ENCODE data around the gene FAM47E. TPM values are rescaled to one million over a fixed set of nuclear protein-coding genes. Genes with fewer than 3 reads are reported as not detected.

The FAM47E gene
- total and polyA plus RNA-seq, 2 donors (not counting 3 experiments of a cell fraction or from before 2014, with no cell fraction given): 0.11 TPM; not detected in 1

DNA sequence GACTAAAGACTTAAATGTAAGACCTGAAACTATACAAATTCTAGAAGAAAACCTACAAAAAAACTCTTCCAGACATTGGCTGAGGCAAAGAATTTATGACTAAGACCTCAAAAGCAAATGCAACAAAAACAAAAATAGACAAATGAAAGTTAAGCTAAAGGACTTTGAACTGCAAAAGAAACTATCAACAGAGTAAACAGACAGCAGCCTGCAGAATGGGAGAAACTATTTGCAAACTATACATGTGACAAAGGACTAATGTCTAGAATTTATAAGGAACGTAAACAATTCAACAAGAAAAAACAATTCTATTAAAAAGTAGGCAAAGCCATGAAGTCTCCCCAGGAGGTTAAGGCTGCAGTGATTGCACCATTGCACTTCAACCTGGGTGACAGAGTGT, 9.1 kb downstream of the FAM47E start:
- intact Hi-C loops (cut with micrococcal nuclease): no loop called here
- BruUV-seq (replicated peaks): no TSS peak
- no peaks in the 10 kb centered on the region for H3K36me3 ChIP-seq (ENCODE audit: control insufficient read depth in 2 of 2, extremely low read depth in 1 of 2, insufficient read depth in 2 of 2, low read length in 2 of 2)
- no peaks in the 10 kb centered on the region for H3K9me3 ChIP-seq (replicated peaks; ENCODE audit: control insufficient read depth, insufficient read depth, low read length)
- no peaks in the 10 kb centered on the region for H3K9me1 ChIP-seq (replicated peaks; ENCODE audit: control insufficient read depth, extremely low read depth, insufficient read depth, low read length)
- ChIA-PET CTCF (no interaction called here), POLR2A (no interaction called here)
- H3K27me3 ChIP-seq (ENCODE audit: control insufficient read depth in 2 of 2, insufficient read depth in 2 of 2, low read length in 2 of 2): peaks cover 8 to 22% of the 10 kb centered on the region in 2 experiments
- H3K4me2 ChIP-seq (ENCODE audit: insufficient read depth, low read length): no peak overlapping the region
- no peak overlapping the region for H3K9ac ChIP-seq (replicated peaks; ENCODE audit: extremely low read depth, insufficient read depth, low read length)
- H3K4me1 ChIP-seq (ENCODE audit: control insufficient read depth, extremely low read depth, insufficient read depth, low read length): no peaks in the 10 kb centered on the region
- no peak for TF ChIP-seq JUN (IDR thresholded peaks at IDR 0.05; ENCODE audit: borderline replicate concordance, insufficient read depth, insufficient read length, low read depth)
- FAIRE-seq (no peak), DNase-seq (ENCODE audit: low read depth, low spot score) (no peak)
- dilution Hi-C loops (cut with MboI; ENCODE audit: extremely low pct_ligation_motif_present, low sequenced_read_pairs): no loop called here
- H3K27ac ChIP-seq (ENCODE audit: insufficient read depth, low read depth, low read length): no peak overlapping the region
- no peaks in the 10 kb centered on the region for H3K79me2 ChIP-seq (ENCODE audit: control insufficient read depth, insufficient read depth, low read length)
- no peak overlapping the region for H2AFZ ChIP-seq (ENCODE audit: low read depth, low read length)
- no peaks in the 10 kb centered on the region for H4K20me1 ChIP-seq (replicated peaks; ENCODE audit: control insufficient read depth, extremely low read depth, insufficient read depth, low read length)
- no peak overlapping the region for H3K4me3 ChIP-seq (replicated peaks in 1 of 3; ENCODE audit: insufficient read depth in 1 of 3, low read depth in 1 of 3, low read length in 3 of 3)

- no peaks in the 10 kb centered on the region for H3K4me1 ChIP-seq (ENCODE audit: control insufficient read depth, extremely low read depth, insufficient read depth, low read length)
- H2AFZ ChIP-seq (ENCODE audit: low read depth, low read length): no peak overlapping the region
- dilution Hi-C loops (cut with MboI; ENCODE audit: extremely low pct_ligation_motif_present, low sequenced_read_pairs) (no loop called here), intact Hi-C loops (cut with micrococcal nuclease) (no loop called here)
- ChIA-PET CTCF (no interaction called here), POLR2A (no interaction called here)
- H3K9ac ChIP-seq (replicated peaks; ENCODE audit: extremely low read depth, insufficient read depth, low read length): no peak overlapping the region
- no peaks in the 10 kb centered on the region for H4K20me1 ChIP-seq (replicated peaks; ENCODE audit: control insufficient read depth, extremely low read depth, insufficient read depth, low read length)
- no peak overlapping the region for H3K27ac ChIP-seq (ENCODE audit: insufficient read depth, low read depth, low read length)
- TF ChIP-seq, protein P1, sequence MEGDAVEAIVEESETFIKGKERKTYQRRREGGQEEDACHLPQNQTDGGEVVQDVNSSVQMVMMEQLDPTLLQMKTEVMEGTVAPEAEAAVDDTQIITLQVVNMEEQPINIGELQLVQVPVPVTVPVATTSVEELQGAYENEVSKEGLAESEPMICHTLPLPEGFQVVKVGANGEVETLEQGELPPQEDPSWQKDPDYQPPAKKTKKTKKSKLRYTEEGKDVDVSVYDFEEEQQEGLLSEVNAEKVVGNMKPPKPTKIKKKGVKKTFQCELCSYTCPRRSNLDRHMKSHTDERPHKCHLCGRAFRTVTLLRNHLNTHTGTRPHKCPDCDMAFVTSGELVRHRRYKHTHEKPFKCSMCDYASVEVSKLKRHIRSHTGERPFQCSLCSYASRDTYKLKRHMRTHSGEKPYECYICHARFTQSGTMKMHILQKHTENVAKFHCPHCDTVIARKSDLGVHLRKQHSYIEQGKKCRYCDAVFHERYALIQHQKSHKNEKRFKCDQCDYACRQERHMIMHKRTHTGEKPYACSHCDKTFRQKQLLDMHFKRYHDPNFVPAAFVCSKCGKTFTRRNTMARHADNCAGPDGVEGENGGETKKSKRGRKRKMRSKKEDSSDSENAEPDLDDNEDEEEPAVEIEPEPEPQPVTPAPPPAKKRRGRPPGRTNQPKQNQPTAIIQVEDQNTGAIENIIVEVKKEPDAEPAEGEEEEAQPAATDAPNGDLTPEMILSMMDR (IDR thresholded peaks at IDR 0.05; ENCODE audit: extremely low read depth in 1 of 2, insufficient read depth in 1 of 2, low read depth in 1 of 2, low read length in 2 of 2): no peak
- TF ChIP-seq EZH2 (IDR thresholded peaks at IDR 0.05; ENCODE audit: borderline replicate concordance, low read depth, low read length, severe bottlenecking) (no peak), MAX (IDR thresholded peaks at IDR 0.05; ENCODE audit: insufficient read depth, insufficient read length) (no peak), POLR2AphosphoS5 (IDR thresholded peaks at IDR 0.05; ENCODE audit: insufficient read depth, low read depth, low read length) (no peak), POLR2A (IDR thresholded peaks at IDR 0.05; ENCODE audit: low read depth, low read length) (no peak), MYC (IDR thresholded peaks at IDR 0.05; ENCODE audit: low read depth, low read length) (no peak), JUN (IDR thresholded peaks at IDR 0.05; ENCODE audit: borderline replicate concordance, insufficient read depth, insufficient read length, low read depth) (no peak), FOS (IDR thresholded peaks at IDR 0.05; ENCODE audit: borderline replicate concordance, insufficient read depth, low read length) (no peak), GATA2 (IDR thresholded peaks at IDR 0.05; ENCODE audit: insufficient read depth, insufficient read length, low read depth, low read length) (no peak)
- no peaks in the 10 kb centered on the region for H3K79me2 ChIP-seq (ENCODE audit: control insufficient read depth, insufficient read depth, low read length)
- H3K9me1 ChIP-seq (replicated peaks; ENCODE audit: control insufficient read depth, extremely low read depth, insufficient read depth, low read length): no peaks in the 10 kb centered on the region
- H3K9me3 ChIP-seq (replicated peaks; ENCODE audit: control insufficient read depth, insufficient read depth, low read length): no peaks in the 10 kb centered on the region
- H3K27me3 ChIP-seq (ENCODE audit: control insufficient read depth in 2 of 2, insufficient read depth in 2 of 2, low read length in 2 of 2): peaks cover 10 to 16% of the 10 kb centered on the region in 2 experiments
- BruUV-seq (replicated peaks): no TSS peak
- no peaks in the 10 kb centered on the region for H3K36me3 ChIP-seq (ENCODE audit: control insufficient read depth in 2 of 2, extremely low read depth in 1 of 2, insufficient read depth in 2 of 2, low read length in 2 of 2)
- FAIRE-seq (no peak), DNase-seq (ENCODE audit: low read depth, low spot score) (no peak)
- no peak overlapping the region for H3K4me2 ChIP-seq (ENCODE audit: insufficient read depth, low read length)
- H3K4me3 ChIP-seq (replicated peaks in 1 of 3; ENCODE audit: insufficient read depth in 1 of 3, low read depth in 1 of 3, low read length in 3 of 3): no peak overlapping the region
These were observed 14.2 kb downstream of the FAM47E start for GRCh38 chr4:76265631-76266218.

All from endothelial cell of umbilical vein (primary cell).